Activated CD4-positive, CD25-positive, alpha-beta regulatory T cell (primary cell): ENCODE measurements around the gene RIMBP2.

Experiments used
- DNase-seq, 4 experiments: peaks; one replicate each; lab custom pipeline; 2025; lab: John Stamatoyannopoulos, UW

Gene RIMBP2

GRCh38 chr12:130633771-130634170 is 82.3 kb downstream of the RIMBP2 start:
- DNase-seq, result no peak

- DNase-seq, result no peak
Measured at GRCh38 chr12:130632642-130633041, 83.5 kb downstream of the RIMBP2 start.

- DNase-seq, result no peak
Measured at GRCh38 chr12:130628304-130628703, 87.8 kb downstream of the RIMBP2 start.

GRCh38 chr12:130627175-130627574 is 88.9 kb downstream of the RIMBP2 start:
- DNase-seq, result no peak

GRCh38 chr12:130626601-130627000 is 89.5 kb downstream of the RIMBP2 start:
- no peak for DNase-seq

- DNase-seq, result no peak
Measured at GRCh38 chr12:130625201-130625600, 90.9 kb downstream of the RIMBP2 start.

GRCh38 chr12:130622803-130623202 is 93.3 kb downstream of the RIMBP2 start:
- no peak for DNase-seq

GRCh38 chr12:130621696-130622298 is 94.3 kb downstream of the RIMBP2 start:
- no peak for DNase-seq

GRCh38 chr12:130620756-130621155 is 95.3 kb downstream of the RIMBP2 start:
- no peak for DNase-seq

- no peak for DNase-seq
Measured at GRCh38 chr12:130620281-130620680, 95.8 kb downstream of the RIMBP2 start.

- DNase-seq, result no peak
Measured at GRCh38 chr12:130619385-130620001, 96.6 kb downstream of the RIMBP2 start.

- DNase-seq, result no peak
Measured at GRCh38 chr12:130617219-130617618, 98.9 kb downstream of the RIMBP2 start.

GRCh38 chr12:130615861-130616345 is 100.2 kb downstream of the RIMBP2 start:
- no peak for DNase-seq

- DNase-seq, result no peak
Measured at GRCh38 chr12:130614530-130614905, 101.6 kb downstream of the RIMBP2 start.

- DNase-seq, result no peak
Measured at GRCh38 chr12:130613831-130614529, 102.1 kb downstream of the RIMBP2 start.

- DNase-seq, result no peak
Measured at GRCh38 chr12:130613131-130613530, 103.0 kb downstream of the RIMBP2 start.

GRCh38 chr12:130611026-130611905 is 104.8 kb downstream of the RIMBP2 start:
- no peak for DNase-seq

GRCh38 chr12:130609966-130610365 is 106.1 kb downstream of the RIMBP2 start:
- no peak for DNase-seq

GRCh38 chr12:130608831-130609230 is 107.3 kb downstream of the RIMBP2 start:
- no peak for DNase-seq

- DNase-seq, result no peak
Measured at GRCh38 chr12:130608132-130608531, 108.0 kb downstream of the RIMBP2 start.

- no peak for DNase-seq
Measured at GRCh38 chr12:130606231-130606630, 109.9 kb downstream of the RIMBP2 start.

GRCh38 chr12:130603396-130603965 is 112.6 kb downstream of the RIMBP2 start:
- no peak for DNase-seq
